HG03469 (cell line): ENCODE data around the gene CYP3A4.
"Not testable (repeated sequence)": the region's sequence is repeated elsewhere in the genome, so short reads cannot be mapped to it uniquely, and the experiment has no call there.

ENCODE experiments used
- ATAC-seq: cut with Tn5 transposase; IDR thresholded peaks from one replicate; pipeline ENCODE4 v1.9.1; 2021; ENCODE audit warnings: mild to moderate bottlenecking, moderate library complexity, moderate number of reproducible peaks; ENCODE audit not compliant: unreplicated experiment

The CYP3A4 gene

GRCh38 chr7:99793443-99793842 is 9.5 kb upstream of the CYP3A4 start:
- ATAC-seq, result no peak

- ATAC-seq, result no peak
These were observed 9.0 kb upstream of the CYP3A4 start for GRCh38 chr7:99792967-99793366.

- no peak for ATAC-seq
These were observed 7.8 kb upstream of the CYP3A4 start for GRCh38 chr7:99791667-99792369.

- ATAC-seq, result no peak
These were observed 7.0 kb upstream of the CYP3A4 start for GRCh38 chr7:99791021-99791420.

GRCh38 chr7:99790407-99790806 is 6.4 kb upstream of the CYP3A4 start:
- no peak for ATAC-seq

GRCh38 chr7:99789441-99790070 is 5.6 kb upstream of the CYP3A4 start:
- ATAC-seq, result no peak

GRCh38 chr7:99788554-99788953 is 4.6 kb upstream of the CYP3A4 start:
- ATAC-seq, result no peak

GRCh38 chr7:99786726-99787335 is 2.8 kb upstream of the CYP3A4 start:
- ATAC-seq, result no peak

GRCh38 chr7:99785654-99786053 is 1.7 kb upstream of the CYP3A4 start:
- not testable (repeated sequence) for ATAC-seq

GRCh38 chr7:99782012-99782953 is 1.7 kb downstream of the CYP3A4 start:
- no peak for ATAC-seq

GRCh38 chr7:99780588-99780987 is 3.4 kb downstream of the CYP3A4 start:
- no peak for ATAC-seq

- no peak for ATAC-seq
These were observed 4.0 kb downstream of the CYP3A4 start for GRCh38 chr7:99779949-99780348.

GRCh38 chr7:99778880-99779279 is 5.1 kb downstream of the CYP3A4 start:
- ATAC-seq, result no peak

GRCh38 chr7:99773395-99773794 is 10.6 kb downstream of the CYP3A4 start:
- ATAC-seq, result not testable (repeated sequence)

- no peak for ATAC-seq
These were observed 11.4 kb downstream of the CYP3A4 start for GRCh38 chr7:99772565-99772964.

- ATAC-seq, result not testable (repeated sequence)
These were observed 14.5 kb downstream of the CYP3A4 start for GRCh38 chr7:99769494-99769893.

GRCh38 chr7:99768471-99768870 is 15.5 kb downstream of the CYP3A4 start:
- no peak for ATAC-seq

- peak; percentile 43 for ATAC-seq
These were observed 16.3 kb downstream of the CYP3A4 start for GRCh38 chr7:99767662-99768061.

GRCh38 chr7:99766484-99767099 is 17.4 kb downstream of the CYP3A4 start:
- no peak for ATAC-seq

- ATAC-seq, result no peak
These were observed 19.5 kb downstream of the CYP3A4 start for GRCh38 chr7:99764478-99764877.
